KMS-11 (cell line): ENCODE data around the gene CBFA2T3.

ENCODE experiments used
- H2AFZ ChIP-seq: fragments of 200-600 bp; sonication (generic); 2 replicates; pipeline ENCODE4 v1.6.1; 2016; ENCODE audit warnings: antibody characterized with exemption, mixed run types, low read depth
- H3K27ac ChIP-seq: fragments of 200-600 bp; sonication (generic); 2 replicates; pipeline ENCODE4 v1.6.1; 2016; ENCODE audit warnings: mild to moderate bottlenecking, mixed run types
- H3K27me3 ChIP-seq: fragments of 200-600 bp; sonication (generic); 2 replicates; pipeline ENCODE4 v1.6.1; 2017; ENCODE audit warnings: mild to moderate bottlenecking, low read depth, mixed run types, moderate library complexity; ENCODE audit not compliant: insufficient read depth
- H3K36me3 ChIP-seq: fragments of 200-600 bp; sonication (generic); 2 replicates; pipeline ENCODE4 v1.6.1; 2017; ENCODE audit warnings: mild to moderate bottlenecking, mixed run types; ENCODE audit not compliant: insufficient read depth
- H3K4me1 ChIP-seq: fragments of 200-600 bp; sonication (generic); 2 replicates; pipeline ENCODE4 v1.6.1; 2016; ENCODE audit warnings: mild to moderate bottlenecking, low read depth, mixed run types; ENCODE audit not compliant: poor library complexity, severe bottlenecking
- H3K4me2 ChIP-seq: fragments of 200-600 bp; sonication (generic); 2 replicates; pipeline ENCODE4 v1.7.0; 2016; ENCODE audit warnings: mild to moderate bottlenecking, mixed run types
- H3K4me3 ChIP-seq: fragments of 200-600 bp; sonication (generic); IDR thresholded peaks from 2 replicates; pipeline ENCODE4 v1.6.1; 2017; ENCODE audit warnings: low read depth, low read length, mixed read lengths; ENCODE audit not compliant: insufficient read depth
- H3K79me2 ChIP-seq: fragments of 200-600 bp; sonication (generic); 2 replicates; pipeline ENCODE4 v1.6.1; 2016; ENCODE audit warnings: low read depth, mixed run types; ENCODE audit not compliant: insufficient read depth
- H3K9ac ChIP-seq: fragments of 200-600 bp; sonication (generic); 2 replicates; pipeline ENCODE4 v1.6.1; 2016; ENCODE audit warnings: mild to moderate bottlenecking, mixed run types
- H4K20me1 ChIP-seq: fragments of 200-600 bp; sonication (generic); 2 replicates; pipeline ENCODE4 v1.6.1; 2016; ENCODE audit warnings: mild to moderate bottlenecking, mixed run types; ENCODE audit not compliant: insufficient read depth
- CTCF ChIP-seq: fragments of 200-600 bp; sonication (generic); conservative IDR thresholded peaks from 2 replicates; pipeline ENCODE4 v1.6.1; 2017; ENCODE audit warnings: low read depth, mild to moderate bottlenecking, antibody characterized with exemption, low read length, moderate library complexity, mixed read lengths

The CBFA2T3 gene

GRCh38 chr16:88879788-88880055, 97.3 kb downstream of the CBFA2T3 start:
- H3K9ac ChIP-seq, result no peak overlapping the region
- H3K36me3 ChIP-seq, result no peaks in the 10 kb centered on the region
- no peaks in the 10 kb centered on the region for H3K79me2 ChIP-seq
- H4K20me1 ChIP-seq, result no peaks in the 10 kb centered on the region
- H3K4me3 ChIP-seq, result no peak overlapping the region
- H3K4me1 ChIP-seq, result peaks cover 15% of the 10 kb centered on the region
- peaks cover 52% of the 10 kb centered on the region for H3K27me3 ChIP-seq
- no peak for TF ChIP-seq CTCF
- no peak overlapping the region for H3K27ac ChIP-seq
- no peak overlapping the region for H3K4me2 ChIP-seq
- H2AFZ ChIP-seq, result no peak overlapping the region

- H3K36me3 ChIP-seq, result no peaks in the 10 kb centered on the region
- H3K27me3 ChIP-seq, result peaks cover 52% of the 10 kb centered on the region
- no peak overlapping the region for H3K27ac ChIP-seq
- no peak overlapping the region for H3K4me2 ChIP-seq
- H3K4me1 ChIP-seq, result peaks cover 15% of the 10 kb centered on the region
- no peaks in the 10 kb centered on the region for H4K20me1 ChIP-seq
- H3K4me3 ChIP-seq, result no peak overlapping the region
- no peak overlapping the region for H3K9ac ChIP-seq
- TF ChIP-seq CTCF, result no peak
- H3K79me2 ChIP-seq, result no peaks in the 10 kb centered on the region
- no peak overlapping the region for H2AFZ ChIP-seq
Observed at GRCh38 chr16:88878967-88879787, 97.8 kb downstream of the CBFA2T3 start.

- H3K9ac ChIP-seq, result no peak overlapping the region
Observed at GRCh38 chr16:88878356-88878755, 98.7 kb downstream of the CBFA2T3 start.

GRCh38 chr16:88877564-88878289, 99.3 kb downstream of the CBFA2T3 start:
- Histone ChIP-seq H3K27ac (no peak overlapping the region), H3K9ac (no peak overlapping the region), H3K79me2 (no peaks in the 10 kb centered on the region), H4K20me1 (no peaks in the 10 kb centered on the region), H2AFZ (no peak overlapping the region), H3K4me1 (peaks cover 15% of the 10 kb centered on the region), H3K4me2 (no peak overlapping the region), H3K4me3 (no peak overlapping the region), H3K27me3 (peaks cover 59% of the 10 kb centered on the region), H3K36me3 (no peaks in the 10 kb centered on the region)
- TF ChIP-seq CTCF, result no peak

More at GRCh38 chr16:88878356-88878755, 98.7 kb downstream of the CBFA2T3 start:
- Histone ChIP-seq H3K36me3 (no peaks in the 10 kb centered on the region), H3K27ac (no peak overlapping the region), H3K4me1 (peaks cover 15% of the 10 kb centered on the region), H3K79me2 (no peaks in the 10 kb centered on the region), H4K20me1 (no peaks in the 10 kb centered on the region), H3K27me3 (peaks cover 56% of the 10 kb centered on the region), H2AFZ (no peak overlapping the region), H3K4me2 (no peak overlapping the region), H3K4me3 (no peak overlapping the region)
- TF ChIP-seq CTCF, result no peak
